Astrocyte (in vitro differentiated cells and primary cell): ENCODE measurements around the gene INSYN2A. TPM values are rescaled to one million over a fixed set of nuclear protein-coding genes. Genes with fewer than 3 reads are reported as not detected.

Experiments used
- DNase-seq: peaks from one replicate; pipeline ENCODE4 v3.0.0-alpha.2; 2010; ENCODE audit warnings: low read depth
- FAIRE-seq: peaks from 2 replicates; lab custom pipeline; 2011; peaks lifted over from hg19 to GRCh38; lab: Jason Lieb, UNC
- H2AFZ ChIP-seq: 2 replicates; pipeline ENCODE4 v1.6.0; 2012; ENCODE audit warnings: low read depth, low read length, inconsistent platforms
- H3K27ac ChIP-seq: 2 replicates; pipeline ENCODE4 v1.5.1; 2011; ENCODE audit warnings: low read depth, low read length, inconsistent platforms
- H3K27me3 ChIP-seq: 2 replicates; pipeline ENCODE4 v1.6.0; 2011; ENCODE audit warnings: low read length, inconsistent platforms; ENCODE audit not compliant: insufficient read depth
- H3K36me3 ChIP-seq: 2 replicates; pipeline ENCODE4 v1.5.1; 2011; ENCODE audit warnings: low read length, inconsistent platforms; ENCODE audit not compliant: insufficient read depth
- H3K4me1 ChIP-seq: 2 replicates; pipeline ENCODE4 v1.5.1; 2011; ENCODE audit warnings: low read length, inconsistent platforms; ENCODE audit not compliant: insufficient read depth
- H3K4me2 ChIP-seq: 2 replicates; pipeline ENCODE4 v1.6.0; 2012; ENCODE audit warnings: low read length, inconsistent platforms
- H3K4me3 ChIP-seq: 2 replicates; pipeline ENCODE4 v1.5.1; 2011; ENCODE audit warnings: low read depth, mild to moderate bottlenecking, low read length, inconsistent platforms; ENCODE audit not compliant: insufficient read depth
- H3K79me2 ChIP-seq: 2 replicates; pipeline ENCODE4 v1.6.0; 2012; ENCODE audit warnings: mild to moderate bottlenecking, low read length, inconsistent platforms; ENCODE audit not compliant: insufficient read depth
- H3K9ac ChIP-seq: 2 replicates; pipeline ENCODE4 v1.6.0; 2012; ENCODE audit warnings: mild to moderate bottlenecking, low read length, inconsistent platforms
- H3K9me3 ChIP-seq: 2 replicates; pipeline ENCODE4 v1.5.1; 2012; ENCODE audit warnings: low read depth, mild to moderate bottlenecking, low read length, inconsistent platforms; ENCODE audit not compliant: insufficient read depth
- H4K20me1 ChIP-seq: 2 replicates; pipeline ENCODE4 v1.6.0; 2012; ENCODE audit warnings: low read length, inconsistent platforms; ENCODE audit not compliant: insufficient read depth
- H3K27ac Mint-ChIP-seq: one replicate; pipeline ENCODE4 v1.8.0; 2021; ENCODE audit warnings: mild to moderate bottlenecking, mixed read lengths; ENCODE audit not compliant: unreplicated experiment
- H3K27me3 Mint-ChIP-seq: one replicate; pipeline ENCODE4 v1.8.0; 2021; ENCODE audit warnings: low read depth, mixed read lengths; ENCODE audit not compliant: unreplicated experiment
- H3K36me3 Mint-ChIP-seq: one replicate; pipeline ENCODE4 v1.8.0; 2021; ENCODE audit warnings: low read depth, mixed read lengths; ENCODE audit not compliant: unreplicated experiment
- H3K4me1 Mint-ChIP-seq: one replicate; pipeline ENCODE4 v1.8.0; 2021; ENCODE audit warnings: low read depth, mixed read lengths; ENCODE audit not compliant: unreplicated experiment
- H3K4me3 Mint-ChIP-seq: one replicate; pipeline ENCODE4 v1.8.0; 2021; ENCODE audit warnings: mild to moderate bottlenecking, moderate library complexity, mixed read lengths; ENCODE audit not compliant: unreplicated experiment
- H3K9me3 Mint-ChIP-seq: one replicate; pipeline ENCODE4 v1.8.0; 2021; ENCODE audit warnings: mild to moderate bottlenecking, mixed read lengths; ENCODE audit not compliant: unreplicated experiment
- EZH2 ChIP-seq: IDR thresholded peaks from 2 replicates; pipeline ENCODE4 v1.6.1; 2012; ENCODE audit warnings: mild to moderate bottlenecking, low read length, inconsistent platforms; ENCODE audit not compliant: insufficient read depth
- total RNA-seq: library from RNA; stranded (reverse); gene quantifications from 2 replicates; pipeline ENCODE4 v1.2.1, GENCODE V29; 2021
- TF ChIP-seq, protein P1 (sequence below): IDR thresholded peaks from 2 replicates; pipeline ENCODE4 v1.5.1; 2011; ENCODE audit warnings: low read depth, mild to moderate bottlenecking, inconsistent platforms, low read length, moderate library complexity; ENCODE audit not compliant: insufficient read depth

INSYN2A gene
- total RNA-seq, 1 donor from 2014 or later: 0.41 TPM

DNA sequence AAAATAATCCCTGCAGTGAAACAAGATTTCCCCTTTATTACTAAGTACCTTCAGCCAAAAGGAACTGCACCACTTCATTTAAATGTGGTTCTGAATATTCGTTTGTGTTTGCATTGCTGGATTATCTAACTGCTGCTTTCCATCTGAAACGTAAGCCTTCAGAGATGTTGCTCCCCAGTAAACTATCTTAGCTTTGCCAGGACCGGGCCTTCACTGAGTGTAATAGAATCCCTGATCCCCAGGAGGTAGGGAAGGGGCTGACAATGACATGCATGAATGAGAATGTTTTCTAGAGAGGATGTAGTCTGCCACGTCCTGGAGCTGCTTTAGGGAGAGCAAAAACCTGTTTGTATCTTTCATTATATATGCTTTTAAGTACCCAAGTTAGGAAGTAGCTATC, 19.5 kb upstream of the INSYN2A start:
- TF ChIP-seq EZH2: no peak
- TF ChIP-seq, protein P1, sequence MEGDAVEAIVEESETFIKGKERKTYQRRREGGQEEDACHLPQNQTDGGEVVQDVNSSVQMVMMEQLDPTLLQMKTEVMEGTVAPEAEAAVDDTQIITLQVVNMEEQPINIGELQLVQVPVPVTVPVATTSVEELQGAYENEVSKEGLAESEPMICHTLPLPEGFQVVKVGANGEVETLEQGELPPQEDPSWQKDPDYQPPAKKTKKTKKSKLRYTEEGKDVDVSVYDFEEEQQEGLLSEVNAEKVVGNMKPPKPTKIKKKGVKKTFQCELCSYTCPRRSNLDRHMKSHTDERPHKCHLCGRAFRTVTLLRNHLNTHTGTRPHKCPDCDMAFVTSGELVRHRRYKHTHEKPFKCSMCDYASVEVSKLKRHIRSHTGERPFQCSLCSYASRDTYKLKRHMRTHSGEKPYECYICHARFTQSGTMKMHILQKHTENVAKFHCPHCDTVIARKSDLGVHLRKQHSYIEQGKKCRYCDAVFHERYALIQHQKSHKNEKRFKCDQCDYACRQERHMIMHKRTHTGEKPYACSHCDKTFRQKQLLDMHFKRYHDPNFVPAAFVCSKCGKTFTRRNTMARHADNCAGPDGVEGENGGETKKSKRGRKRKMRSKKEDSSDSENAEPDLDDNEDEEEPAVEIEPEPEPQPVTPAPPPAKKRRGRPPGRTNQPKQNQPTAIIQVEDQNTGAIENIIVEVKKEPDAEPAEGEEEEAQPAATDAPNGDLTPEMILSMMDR: no peak
- Histone ChIP-seq H2AFZ (no peak overlapping the region), H3K9me3 (no peaks in the 10 kb centered on the region), H3K27ac (no peak overlapping the region), H4K20me1 (peaks cover 21% of the 10 kb centered on the region), H3K4me2 (no peak overlapping the region), H3K9ac (no peak overlapping the region), H3K4me3 (no peak overlapping the region), H3K27me3 (no peaks in the 10 kb centered on the region), H3K36me3 (peaks cover 3% of the 10 kb centered on the region), H3K4me1 (no peaks in the 10 kb centered on the region), H3K79me2 (no peaks in the 10 kb centered on the region)
- peaks cover 15% of the 10 kb centered on the region for H3K4me1 Mint-ChIP-seq
- peaks cover 6% of the 10 kb centered on the region for H3K36me3 Mint-ChIP-seq
- FAIRE-seq (no peak), DNase-seq (no peak)
- H3K4me3 Mint-ChIP-seq: no peak overlapping the region
- peaks cover 2% of the 10 kb centered on the region for H3K9me3 Mint-ChIP-seq
- H3K27ac Mint-ChIP-seq: no peak overlapping the region
- H3K27me3 Mint-ChIP-seq: no peaks in the 10 kb centered on the region

DNA sequence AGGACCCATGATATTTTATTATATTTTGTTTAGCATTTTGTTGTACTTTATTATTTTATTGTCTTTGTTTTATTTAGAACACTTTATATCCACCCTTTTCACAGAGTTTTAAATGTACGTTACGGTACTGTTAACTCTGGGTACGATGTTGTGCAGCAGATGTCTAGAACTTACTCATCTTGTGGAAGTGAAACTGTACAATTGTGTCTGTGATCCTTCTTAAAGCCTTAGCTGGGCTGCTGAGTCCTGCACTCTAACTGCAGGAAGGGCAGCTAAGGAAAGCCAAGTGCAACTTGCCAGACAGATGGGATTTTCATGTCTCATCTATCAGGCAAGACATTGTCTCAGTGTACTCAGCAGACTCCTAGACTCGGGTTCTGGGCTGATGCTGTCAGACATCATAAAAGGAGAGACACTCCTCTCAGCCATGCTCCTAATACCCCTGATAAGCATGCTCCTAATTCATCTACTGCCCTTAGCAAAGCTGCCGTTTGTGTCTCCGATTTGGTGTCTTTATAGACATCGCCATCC, 14.6 kb upstream of the INSYN2A start:
- Histone ChIP-seq H2AFZ (no peak overlapping the region), H3K79me2 (no peaks in the 10 kb centered on the region), H4K20me1 (peaks cover 18% of the 10 kb centered on the region), H3K27ac (no peak overlapping the region), H3K27me3 (no peaks in the 10 kb centered on the region), H3K4me3 (no peak overlapping the region), H3K36me3 (no peaks in the 10 kb centered on the region), H3K9me3 (no peaks in the 10 kb centered on the region), H3K9ac (no peak overlapping the region), H3K4me1 (no peaks in the 10 kb centered on the region), H3K4me2 (no peak overlapping the region)
- peaks cover 4% of the 10 kb centered on the region for H3K36me3 Mint-ChIP-seq
- no peak overlapping the region for H3K27ac Mint-ChIP-seq
- peaks cover 3% of the 10 kb centered on the region for H3K4me1 Mint-ChIP-seq
- H3K9me3 Mint-ChIP-seq: peaks cover 2% of the 10 kb centered on the region
- no peak for FAIRE-seq
- H3K27me3 Mint-ChIP-seq: no peaks in the 10 kb centered on the region
- H3K4me3 Mint-ChIP-seq: no peak overlapping the region
- TF ChIP-seq EZH2: no peak
- TF ChIP-seq, protein P1: no peak
- DNase-seq: no peak

DNA sequence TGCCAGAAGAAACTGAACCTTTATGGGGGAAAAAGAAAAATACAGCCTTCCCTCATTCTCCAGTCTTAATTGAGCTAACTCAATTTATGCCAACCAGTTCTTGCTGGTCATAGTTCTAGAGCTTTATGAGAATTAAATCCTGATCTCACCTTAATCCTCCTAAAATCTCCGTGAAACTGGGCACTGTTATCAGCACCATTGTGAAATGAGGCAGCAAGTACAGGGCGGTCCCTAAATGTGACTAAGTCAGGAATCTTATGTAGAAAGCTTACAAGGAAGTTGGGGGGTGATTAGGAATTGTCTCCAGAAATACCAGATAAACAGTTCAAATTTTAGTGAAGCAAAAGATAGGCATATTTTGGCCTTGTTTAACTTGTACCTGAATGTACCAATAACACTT, 10.7 kb upstream of the INSYN2A start:
- Histone ChIP-seq H3K4me3 (no peak overlapping the region), H3K4me2 (no peak overlapping the region), H2AFZ (no peak overlapping the region), H3K36me3 (no peaks in the 10 kb centered on the region), H3K27me3 (no peaks in the 10 kb centered on the region), H3K79me2 (no peaks in the 10 kb centered on the region), H3K27ac (no peak overlapping the region), H3K9ac (no peak overlapping the region), H3K4me1 (no peaks in the 10 kb centered on the region), H4K20me1 (peaks cover 8% of the 10 kb centered on the region), H3K9me3 (no peaks in the 10 kb centered on the region)
- DNase-seq (no peak), FAIRE-seq (no peak)
- TF ChIP-seq, protein P1: no peak
- TF ChIP-seq EZH2: no peak
- H3K36me3 Mint-ChIP-seq: peaks cover 7% of the 10 kb centered on the region
- no peak overlapping the region for H3K4me3 Mint-ChIP-seq
- no peak overlapping the region for H3K27ac Mint-ChIP-seq
- H3K9me3 Mint-ChIP-seq: no peaks in the 10 kb centered on the region
- no peaks in the 10 kb centered on the region for H3K27me3 Mint-ChIP-seq
- no peaks in the 10 kb centered on the region for H3K4me1 Mint-ChIP-seq
